ENCODE measurements around the gene NBPF1. TPM values are rescaled to one million over a fixed set of nuclear protein-coding genes. Genes with fewer than 3 reads are reported as not detected.
"Not testable (repeated sequence)": the region's sequence is repeated elsewhere in the genome, so short reads cannot be mapped to it uniquely, and the experiment has no call there.

Gene NBPF1
- total RNA-seq, 1 experiment from 2014 or later = 28.9 TPM

GRCh38 chr1:16621300-16621658 is 7.9 kb upstream of the NBPF1 start:
- Mint-ChIP-seq H3K27me3 (ENCODE audit: insufficient read depth, unreplicated experiment) (no peaks in the 10 kb centered on the region), H3K27ac (ENCODE audit: low read depth, unreplicated experiment) (no peak overlapping the region), H3K4me3 (ENCODE audit: unreplicated experiment) (no peak overlapping the region), H3K36me3 (ENCODE audit: insufficient read depth, unreplicated experiment) (peaks cover 13% of the 10 kb centered on the region), H3K4me1 (ENCODE audit: insufficient read depth, unreplicated experiment) (no peaks in the 10 kb centered on the region), H3K9me3 (ENCODE audit: unreplicated experiment) (no peaks in the 10 kb centered on the region)
- no peak for TF ChIP-seq CTCF (IDR thresholded peaks at IDR 0.05; ENCODE audit: unreplicated experiment)
- no peak for DNase-seq (ENCODE audit: unreplicated experiment)
- BruUV-seq (replicated peaks) = no TSS peak
- intact Hi-C loops (cut with micrococcal nuclease) = loop anchor here (1.0 to 2.0 kb wide), 2 partner anchors 276 to 330 kb away; no protein-coding TSS in a partner anchor
- POLR2A ChIA-PET = interaction anchor here (0.8 to 6.0 kb wide), 8 partner anchors 8 to 538 kb away, joined by 3 to 57 read pairs (median 5); partner anchors contain the start of genes NBPF1 and NECAP2
- CTCF ChIA-PET = interaction anchor here (0.6 to 1.6 kb wide), 24 partner anchors 9 to 425 kb away, joined by 3 to 9 read pairs (median 4); partner anchors contain the start of gene NBPF1

- H3K4me3 Mint-ChIP-seq (ENCODE audit: unreplicated experiment); H3K27ac Mint-ChIP-seq (ENCODE audit: low read depth, unreplicated experiment); BruUV-seq (replicated peaks); H3K27me3 Mint-ChIP-seq (ENCODE audit: insufficient read depth, unreplicated experiment); H3K9me3 Mint-ChIP-seq (ENCODE audit: unreplicated experiment); H3K4me1 Mint-ChIP-seq (ENCODE audit: insufficient read depth, unreplicated experiment); DNase-seq (ENCODE audit: unreplicated experiment); H3K36me3 Mint-ChIP-seq (ENCODE audit: insufficient read depth, unreplicated experiment): not testable (repeated sequence)
- ChIA-PET POLR2A (interaction anchor here (0.8 to 1.6 kb wide), 4 partner anchors 10 to 285 kb away, joined by 3 to 6 read pairs (median 5); no protein-coding TSS in a partner anchor), CTCF (interaction anchor here (0.7 to 1.7 kb wide), 10 partner anchors 8 to 538 kb away, joined by 3 to 9 read pairs (median 4); partner anchors contain the start of gene NBPF1)
- intact Hi-C loops (cut with micrococcal nuclease) = loop anchor here (2.0 kb wide), 1 partner anchor 277 kb away; no protein-coding TSS in a partner anchor
These were observed 6.6 kb upstream of the NBPF1 start for GRCh38 chr1:16619803-16620501.

- H3K4me1 Mint-ChIP-seq (ENCODE audit: insufficient read depth, unreplicated experiment) = no peaks in the 10 kb centered on the region
- DNase-seq (ENCODE audit: unreplicated experiment) = no peak
These were observed 5.4 kb upstream of the NBPF1 start for GRCh38 chr1:16618719-16619118.

GRCh38 chr1:16617778-16618580 is 4.6 kb upstream of the NBPF1 start:
- intact Hi-C loops (cut with micrococcal nuclease) = no loop called here
- Mint-ChIP-seq H3K36me3 (ENCODE audit: insufficient read depth, unreplicated experiment) (no peaks in the 10 kb centered on the region), H3K27ac (ENCODE audit: low read depth, unreplicated experiment) (no peak overlapping the region), H3K4me3 (ENCODE audit: unreplicated experiment) (no peak overlapping the region), H3K9me3 (ENCODE audit: unreplicated experiment) (no peaks in the 10 kb centered on the region), H3K27me3 (ENCODE audit: insufficient read depth, unreplicated experiment) (no peaks in the 10 kb centered on the region), H3K4me1 (ENCODE audit: insufficient read depth, unreplicated experiment) (no peaks in the 10 kb centered on the region)
- TF ChIP-seq CTCF (IDR thresholded peaks at IDR 0.05; ENCODE audit: unreplicated experiment) = no peak
- POLR2A ChIA-PET = interaction anchor here (0.7 kb wide), 1 partner anchor 9 kb away, joined by 6 read pairs; no protein-coding TSS in a partner anchor
- DNase-seq (ENCODE audit: unreplicated experiment) = no peak
- BruUV-seq (replicated peaks) = no TSS peak
- CTCF ChIA-PET = interaction anchor here (0.5 to 1.2 kb wide), 5 partner anchors 178 to 773 kb away, joined by 3 to 5 read pairs (median 3); partner anchors contain the start of gene NECAP2

More at GRCh38 chr1:16618719-16619118, 5.4 kb upstream of the NBPF1 start:
- TF ChIP-seq CTCF (IDR thresholded peaks at IDR 0.05; ENCODE audit: unreplicated experiment) = no peak
- intact Hi-C loops (cut with micrococcal nuclease) = no loop called here
- Mint-ChIP-seq H3K4me3 (ENCODE audit: unreplicated experiment) (no peak overlapping the region), H3K27ac (ENCODE audit: low read depth, unreplicated experiment) (no peak overlapping the region), H3K27me3 (ENCODE audit: insufficient read depth, unreplicated experiment) (no peaks in the 10 kb centered on the region), H3K36me3 (ENCODE audit: insufficient read depth, unreplicated experiment) (no peaks in the 10 kb centered on the region), H3K9me3 (ENCODE audit: unreplicated experiment) (no peaks in the 10 kb centered on the region)
- ChIA-PET POLR2A (interaction anchor here (0.7 kb wide), 1 partner anchor 8 kb away, joined by 6 read pairs; no protein-coding TSS in a partner anchor), CTCF (interaction anchor here (0.8 to 1.1 kb wide), 4 partner anchors 179 to 619 kb away, joined by 3 to 5 read pairs (median 3); partner anchors contain the start of gene NECAP2)
- no TSS peak for BruUV-seq (replicated peaks)

Measured in MCF 10A (cell line).